ENCODE results near the gene FAM83G.

DNA sequence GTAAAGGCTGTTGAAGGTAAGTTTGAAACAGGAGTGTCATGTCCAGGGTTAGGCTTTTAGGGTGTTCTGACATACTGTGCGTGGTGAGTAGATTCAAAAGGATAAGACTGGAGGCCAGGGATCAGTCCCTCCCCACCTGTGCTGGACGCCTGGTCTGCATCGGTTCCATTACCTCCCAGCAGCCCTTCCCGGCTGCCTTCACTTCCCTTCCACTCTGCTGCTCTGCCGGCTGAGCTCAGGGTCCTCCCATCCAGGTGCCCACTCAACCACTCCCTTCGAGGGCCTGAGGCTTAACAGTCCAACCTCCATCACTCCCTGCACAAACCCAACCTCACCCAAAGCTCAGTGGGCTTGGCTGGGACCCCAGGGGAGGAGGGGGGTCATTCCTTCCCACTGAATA is 56.7 kb downstream of the FAM83G start:
- TF ChIP-seq, protein P1, sequence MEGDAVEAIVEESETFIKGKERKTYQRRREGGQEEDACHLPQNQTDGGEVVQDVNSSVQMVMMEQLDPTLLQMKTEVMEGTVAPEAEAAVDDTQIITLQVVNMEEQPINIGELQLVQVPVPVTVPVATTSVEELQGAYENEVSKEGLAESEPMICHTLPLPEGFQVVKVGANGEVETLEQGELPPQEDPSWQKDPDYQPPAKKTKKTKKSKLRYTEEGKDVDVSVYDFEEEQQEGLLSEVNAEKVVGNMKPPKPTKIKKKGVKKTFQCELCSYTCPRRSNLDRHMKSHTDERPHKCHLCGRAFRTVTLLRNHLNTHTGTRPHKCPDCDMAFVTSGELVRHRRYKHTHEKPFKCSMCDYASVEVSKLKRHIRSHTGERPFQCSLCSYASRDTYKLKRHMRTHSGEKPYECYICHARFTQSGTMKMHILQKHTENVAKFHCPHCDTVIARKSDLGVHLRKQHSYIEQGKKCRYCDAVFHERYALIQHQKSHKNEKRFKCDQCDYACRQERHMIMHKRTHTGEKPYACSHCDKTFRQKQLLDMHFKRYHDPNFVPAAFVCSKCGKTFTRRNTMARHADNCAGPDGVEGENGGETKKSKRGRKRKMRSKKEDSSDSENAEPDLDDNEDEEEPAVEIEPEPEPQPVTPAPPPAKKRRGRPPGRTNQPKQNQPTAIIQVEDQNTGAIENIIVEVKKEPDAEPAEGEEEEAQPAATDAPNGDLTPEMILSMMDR (IDR thresholded peaks at IDR 0.05): no peak
- no peak for TF ChIP-seq POLR2A (IDR thresholded peaks at IDR 0.05)
